Measurements from ENCODE around the gene DISC1.

Gene DISC1

GRCh38 chr1:231814021-231814420 is 187.4 kb downstream of the DISC1 start:
- no peak for DNase-seq (ENCODE audit: low read depth in 3 of 3)

- DNase-seq (ENCODE audit: low read depth in 3 of 3): no peak
Observed at GRCh38 chr1:231814521-231814920, 187.9 kb downstream of the DISC1 start.

- no peak for DNase-seq (ENCODE audit: low read depth in 3 of 3)
Observed at GRCh38 chr1:231817801-231818200, 191.2 kb downstream of the DISC1 start.

- no peak for DNase-seq (ENCODE audit: low read depth in 3 of 3)
Observed at GRCh38 chr1:231818337-231818736, 191.7 kb downstream of the DISC1 start.

GRCh38 chr1:231821281-231821680 is 194.7 kb downstream of the DISC1 start:
- no peak for DNase-seq (ENCODE audit: low read depth in 3 of 3)

- no peak for DNase-seq (ENCODE audit: low read depth in 3 of 3)
Observed at GRCh38 chr1:231822041-231822440, 195.5 kb downstream of the DISC1 start.

GRCh38 chr1:231826566-231826965 is 200.0 kb downstream of the DISC1 start:
- DNase-seq (ENCODE audit: low read depth in 3 of 3): no peak

- DNase-seq (ENCODE audit: low read depth in 3 of 3): no peak
Observed at GRCh38 chr1:231827337-231828105, 200.9 kb downstream of the DISC1 start.

GRCh38 chr1:231828182-231828920 is 201.8 kb downstream of the DISC1 start:
- DNase-seq (ENCODE audit: low read depth in 3 of 3): no peak

- no peak for DNase-seq (ENCODE audit: low read depth in 3 of 3)
Observed at GRCh38 chr1:231829332-231829731, 202.7 kb downstream of the DISC1 start.

- DNase-seq (ENCODE audit: low read depth in 3 of 3): no peak
Observed at GRCh38 chr1:231836227-231836893, 209.8 kb downstream of the DISC1 start.

GRCh38 chr1:231838521-231838920 is 211.9 kb downstream of the DISC1 start:
- no peak for DNase-seq (ENCODE audit: low read depth in 3 of 3)

GRCh38 chr1:231839999-231840398 is 213.4 kb downstream of the DISC1 start:
- no peak for DNase-seq (ENCODE audit: low read depth in 3 of 3)

GRCh38 chr1:231841616-231842344 is 215.2 kb downstream of the DISC1 start:
- no peak for DNase-seq (ENCODE audit: low read depth in 3 of 3)

- no peak for DNase-seq (ENCODE audit: low read depth in 3 of 3)
Observed at GRCh38 chr1:231842441-231842840, 215.9 kb downstream of the DISC1 start.

GRCh38 chr1:231844986-231845502 is 218.5 kb downstream of the DISC1 start:
- DNase-seq (ENCODE audit: low read depth in 3 of 3): no peak

- DNase-seq (ENCODE audit: low read depth in 3 of 3): no peak
Observed at GRCh38 chr1:231847612-231848397, 221.2 kb downstream of the DISC1 start.

- DNase-seq (ENCODE audit: low read depth in 3 of 3): no peak
Observed at GRCh38 chr1:231849981-231850380, 223.4 kb downstream of the DISC1 start.

GRCh38 chr1:231850786-231851185 is 224.2 kb downstream of the DISC1 start:
- DNase-seq (ENCODE audit: low read depth in 3 of 3): no peak

GRCh38 chr1:231853588-231854207 is 227.1 kb downstream of the DISC1 start:
- no peak for DNase-seq (ENCODE audit: low read depth in 3 of 3)
